GM12878 (cell line): Measurements from ENCODE around the gene PDZRN3. TPM values are rescaled to one million over a fixed set of nuclear protein-coding genes. Genes with fewer than 3 reads are reported as not detected.

Experiments used
- ATAC-seq: fragments of 200-7000 bp; cut with Tn5 transposase; 3 replicates; pipeline ENCODE4 v1.9.1; 2020; ENCODE audit warnings: mild to moderate bottlenecking, moderate library complexity
- BruUV-seq: library from RNA; stranded (reverse); fragments of 400-500 nt; replicated peaks from 2 replicates; lab custom pipeline; 2021; lab: Mats Ljungman, UMichigan
- CTCF ChIA-PET: fragments of 300-600 bp; sonication (Branson Sonifier 250); formaldehyde crosslinking; extraction: SDS; loops from one replicate; lab custom pipeline; 2021; ENCODE audit warnings: inconsistent platforms; lab: Yijun Ruan, JAX
- POLR2A ChIA-PET: fragments of 350-600 bp; formaldehyde crosslinking; extraction: SDS; loops from one replicate; lab custom pipeline; 2021; ENCODE audit warnings: inconsistent platforms; lab: Charles Lee
- RAD21 ChIA-PET: fragments of 300-600 bp; sonication (Branson Sonifier 250); formaldehyde crosslinking; loops from one replicate; lab custom pipeline; 2023; ENCODE audit warnings: antibody characterized with exemption; ENCODE audit not compliant: unreplicated experiment; lab: Charles Lee
- SMC1A ChIA-PET: fragments of 300-600 bp; sonication (Branson Sonifier 250); formaldehyde crosslinking; loops from one replicate; lab custom pipeline; 2023; ENCODE audit not compliant: unreplicated experiment, uncharacterized antibody; lab: Charles Lee
- DNase-seq: peaks from one replicate; pipeline ENCODE4 v3.0.0-alpha.2; 2011; ENCODE audit warnings: low read depth, low spot score
- FAIRE-seq: peaks from 3 replicates; lab custom pipeline; 2011; peaks lifted over from hg19 to GRCh38; lab: Jason Lieb, UNC
- H2AFZ ChIP-seq: 2 replicates; pipeline ENCODE4 v1.6.0; 2011; ENCODE audit warnings: low read depth, low read length, control low read depth; ENCODE audit not compliant: control insufficient read depth
- H3K27ac ChIP-seq: 2 replicates; pipeline ENCODE4 v1.5.1; 2011; ENCODE audit warnings: control low read depth; ENCODE audit not compliant: control insufficient read depth, insufficient read depth
- H3K27me3 ChIP-seq, 2 experiments: replicated peaks in 1 of 2; 2 replicates each; pipeline versions ENCODE4 v1.6.0 to v1.6.1; 2011; ENCODE audit warnings: low read length in 1 of 2; ENCODE audit not compliant: control insufficient read depth in 2 of 2, insufficient read depth in 2 of 2
- H3K36me3 ChIP-seq, 2 experiments: 2 replicates each; pipeline ENCODE4 v1.5.1; 2011; ENCODE audit warnings: low read length in 1 of 2; ENCODE audit not compliant: control insufficient read depth in 2 of 2, insufficient read depth in 2 of 2
- H3K4me1 ChIP-seq: 2 replicates; pipeline ENCODE4 v1.6.1; 2011; ENCODE audit warnings: mild to moderate bottlenecking, low read length, moderate library complexity, mixed read lengths; ENCODE audit not compliant: control insufficient read depth, insufficient read depth
- H3K4me2 ChIP-seq: 2 replicates; pipeline ENCODE4 v1.6.0; 2011; ENCODE audit warnings: control low read depth; ENCODE audit not compliant: control insufficient read depth, insufficient read depth
- H3K4me3 ChIP-seq: fragments of 200-600 bp; sonication (generic); 2 replicates; pipeline ENCODE4 v1.5.1; 2016
- H3K79me2 ChIP-seq: 2 replicates; pipeline ENCODE4 v1.6.0; 2011; ENCODE audit warnings: low read length; ENCODE audit not compliant: control insufficient read depth, insufficient read depth
- H3K9ac ChIP-seq: 2 replicates; pipeline ENCODE4 v1.8.0; 2011; ENCODE audit warnings: low read length, control low read depth, mixed read lengths; ENCODE audit not compliant: control insufficient read depth, insufficient read depth
- H3K9me3 ChIP-seq: replicated peaks from 3 replicates; pipeline ENCODE4 v1.5.1; 2011; ENCODE audit warnings: mild to moderate bottlenecking, low read length; ENCODE audit not compliant: control insufficient read depth, insufficient read depth
- H4K20me1 ChIP-seq: 2 replicates; pipeline ENCODE4 v1.6.0; 2011; ENCODE audit not compliant: control insufficient read depth, insufficient read depth
- ATF2 ChIP-seq: IDR thresholded peaks from 2 replicates; pipeline ENCODE4 v1.6.1; 2012; ENCODE audit warnings: low read length, inconsistent platforms
- ATF3 ChIP-seq: IDR thresholded peaks from 2 replicates; pipeline ENCODE4 v1.6.1; 2011; ENCODE audit warnings: low read depth, mild to moderate bottlenecking, low read length, moderate library complexity, borderline replicate concordance; ENCODE audit errors: extremely low read depth
- BACH1 ChIP-seq: fragments of 450-650 bp; IDR thresholded peaks from 2 replicates; pipeline ENCODE4 v1.6.1; 2017; ENCODE audit warnings: mild to moderate bottlenecking, borderline replicate concordance
- BCL11A ChIP-seq: IDR thresholded peaks from 2 replicates; pipeline ENCODE4 v1.6.1; 2011; ENCODE audit warnings: low read depth, low read length
- BCL3 ChIP-seq: IDR thresholded peaks from 2 replicates; pipeline ENCODE4 v1.6.1; 2011; ENCODE audit warnings: borderline replicate concordance, low read depth, mild to moderate bottlenecking, moderate library complexity, low read length; ENCODE audit not compliant: insufficient read depth, poor library complexity, severe bottlenecking
- CUX1 ChIP-seq: IDR thresholded peaks from 2 replicates; pipeline ENCODE4 v1.6.1; 2012; ENCODE audit warnings: improper control_type of control experiment, low read depth, low read length; ENCODE audit not compliant: insufficient replicate concordance
- PAX8 ChIP-seq: fragments of 450-650 bp; IDR thresholded peaks from 2 replicates; pipeline ENCODE4 v1.6.1; 2017; ENCODE audit warnings: mild to moderate bottlenecking, moderate library complexity
- SMARCA5 ChIP-seq: fragments of 450-650 bp; IDR thresholded peaks from 2 replicates; pipeline ENCODE4 v1.6.1; 2017; ENCODE audit warnings: mild to moderate bottlenecking
- ZBTB40 ChIP-seq: fragments of 450-650 bp; IDR thresholded peaks from 2 replicates; pipeline ENCODE4 v1.6.1; 2016; ENCODE audit warnings: mild to moderate bottlenecking, moderate library complexity, borderline replicate concordance
- whole genome bisulfite sequencing: methylation state at CpG from one replicate; pipeline ENCODE4 v1.1.6; 2016; ENCODE audit warnings: low lambda C conversion rate; ENCODE audit not compliant: insufficient replicate concordance, insufficient coverage; ENCODE audit errors: missing lambda C conversion rate; 5-methylcytosine and 5-hydroxymethylcytosine counted together
- in situ Hi-C: fragments of 300-500 bp; cut with MboI; formaldehyde crosslinking; loops from 9 replicates; pipeline ENCODE4 v1.14.3; 2018; ENCODE audit warnings: mixed read lengths
- intact Hi-C: fragments of 100-400 bp; cut with micrococcal nuclease; formaldehyde crosslinking; loops from one replicate; pipeline ENCODE4 v1.14.2; 2022; ENCODE audit not compliant: unreplicated experiment
- polyA plus RNA-seq, 11 experiments: library from polyadenylated mRNA; depleted of rRNA in 4 of 11; unstranded in 6 of 11; stranded (reverse) in 5 of 11; fragments of >200 nt; fragmentation: Nextera tagmentation in 4 of 11; fragmentation: Illumina TruSeq in 1 of 11; extraction: Ambion mirVana in 4 of 11; extraction: Trizol in 1 of 11; gene quantifications; 1 replicate in 1 of 11; 2 replicates in 10 of 11; pipeline versions ENCODE4 v1.2.1 to v1.2.3, GENCODE V29; 2011 to 2016; ENCODE audit warnings: inconsistent platforms in 2 of 11, missing spikeins in 2 of 11, low read depth in 1 of 11
- total RNA-seq, 4 experiments: library from RNA; depleted of rRNA in 3 of 4; stranded (reverse); fragments of >200 nt in 3 of 4; fragmentation: Illumina TruSeq in 1 of 4; extraction: Trizol in 1 of 4; gene quantifications; 2 replicates each; pipeline versions ENCODE4 v1.2.1 to v1.2.3, GENCODE V29; 2013 to 2021

PDZRN3 gene
- total and polyA plus RNA-seq, 10 of the 15 experiments (the other 5 are each of a cell fraction or from before 2014, with no cell fraction given): 0.07 to 0.37 (median 0.12) TPM; not detected in 6

- Histone ChIP-seq H3K9ac (no peak overlapping the region), H3K4me3 (no peak overlapping the region), H3K79me2 (no peaks in the 10 kb centered on the region), H3K36me3 (no peaks in the 10 kb centered on the region), H3K4me1 (no peaks in the 10 kb centered on the region), H4K20me1 (no peaks in the 10 kb centered on the region), H3K4me2 (no peak overlapping the region), H2AFZ (no peak overlapping the region), H3K27me3 (no peaks in the 10 kb centered on the region; a peak in 1 of 4 replicates), H3K27ac (no peak overlapping the region), H3K9me3 (no peaks in the 10 kb centered on the region)
- SMC1A ChIA-PET: no interaction called here
- RAD21 ChIA-PET: no interaction called here
- 17% methylated on average over 3 of the region's 3 CpGs for WGBS
- DNase-seq: no peak
- no TSS peak for BruUV-seq
- CTCF ChIA-PET: interaction anchor here (1.0 to 1.2 kb wide), 2 partner anchors 12 to 82 kb away, joined by 3 read pairs; no protein-coding TSS in a partner anchor
- intact Hi-C loops (no loop called here), in situ Hi-C loops (no loop called here)
- POLR2A ChIA-PET: no interaction called here
- no peak for FAIRE-seq
- no peak for ATAC-seq
- no peak for TF ChIP-seq BACH1
- TF ChIP-seq CUX1: no peak
- TF ChIP-seq ATF3: no peak
- TF ChIP-seq ZBTB40: no peak
- no peak for TF ChIP-seq PAX8
- TF ChIP-seq ATF2: no peak
- no peak for TF ChIP-seq BCL3
- no peak for TF ChIP-seq BCL11A
- no peak for TF ChIP-seq SMARCA5
These were observed 204.8 kb downstream of the PDZRN3 start for GRCh38 chr3:73419942-73420341.
